ENCODE results near the gene NEU3. TPM values are rescaled to one million over a fixed set of nuclear protein-coding genes. Genes with fewer than 3 reads are reported as not detected.
"Not testable (repeated sequence)": the region's sequence is repeated elsewhere in the genome, so short reads cannot be mapped to it uniquely, and the experiment has no call there.

The NEU3 gene
- total and polyA plus RNA-seq, 8 donors: 3.1 to 7.2 (median 4.1) TPM

GRCh38 chr11:75041263-75041662 is 52.5 kb downstream of the NEU3 start:
- no peak overlapping the region for H3K27ac ChIP-seq
- 92 to 94% methylated on average over 2 of the region's 2 CpGs for WGBS, 2 donors
- no peaks in the 10 kb centered on the region for H3K4me1 ChIP-seq
- intact Hi-C loops (cut with DNase I): no loop called here
- FAIRE-seq (no peak), DNase-seq (no peak), ATAC-seq (no peak)
- H3K36me3 ChIP-seq: no peaks in the 10 kb centered on the region
- no peak overlapping the region for H3K4me3 ChIP-seq
- TF ChIP-seq CTCF (IDR thresholded peaks at IDR 0.05): no peak
- H3K9me3 ChIP-seq: no peaks in the 10 kb centered on the region
- no peaks in the 10 kb centered on the region for H3K27me3 ChIP-seq

- H3K27ac ChIP-seq; H3K9me3 ChIP-seq; H3K36me3 ChIP-seq; DNase-seq; ATAC-seq; intact Hi-C loops (cut with DNase I); H3K27me3 ChIP-seq; H3K4me1 ChIP-seq; H3K4me3 ChIP-seq; FAIRE-seq: not testable (repeated sequence)
- 52 to 71% methylated on average over 3 of the region's 3 CpGs for WGBS, 2 donors
Observed at GRCh38 chr11:75041821-75042220, 53.1 kb downstream of the NEU3 start.

- H3K4me1 ChIP-seq; H3K9me3 ChIP-seq; H3K27ac ChIP-seq; ATAC-seq; H3K4me3 ChIP-seq; DNase-seq; H3K36me3 ChIP-seq; H3K27me3 ChIP-seq; FAIRE-seq; intact Hi-C loops (cut with DNase I): not testable (repeated sequence)
- WGBS, 2 donors: 79 to 85% methylated on average over 15 of the region's 15 CpGs
Observed at GRCh38 chr11:75044381-75045170, 55.8 kb downstream of the NEU3 start.

GRCh38 chr11:75046668-75047067 is 57.9 kb downstream of the NEU3 start:
- DNase-seq; FAIRE-seq; H3K4me3 ChIP-seq; H3K27me3 ChIP-seq; intact Hi-C loops (cut with DNase I); H3K27ac ChIP-seq; H3K9me3 ChIP-seq; H3K4me1 ChIP-seq; ATAC-seq; H3K36me3 ChIP-seq: not testable (repeated sequence)
- WGBS, 2 donors: 60 to 69% methylated on average over 5 of the region's 5 CpGs

GRCh38 chr11:75047191-75047590 is 58.5 kb downstream of the NEU3 start:
- no peak for DNase-seq
- FAIRE-seq: no peak
- Histone ChIP-seq H3K9me3 (no peaks in the 10 kb centered on the region), H3K27me3 (no peaks in the 10 kb centered on the region), H3K36me3 (no peaks in the 10 kb centered on the region), H3K27ac (no peak overlapping the region), H3K4me1 (peaks cover 0 to 9% (median 0%) of the 10 kb centered on the region in 3 donors), H3K4me3 (no peak overlapping the region)
- WGBS, 2 donors: 90 to 92% methylated on average over 4 of the region's 4 CpGs
- TF ChIP-seq CTCF (IDR thresholded peaks at IDR 0.05): no peak
- ATAC-seq: no peak
- intact Hi-C loops (cut with DNase I): no loop called here

GRCh38 chr11:75049501-75050266 is 61.0 kb downstream of the NEU3 start:
- H3K9me3 ChIP-seq; H3K36me3 ChIP-seq; intact Hi-C loops (cut with DNase I); H3K4me3 ChIP-seq; DNase-seq; FAIRE-seq; H3K27me3 ChIP-seq; H3K4me1 ChIP-seq; ATAC-seq: not testable (repeated sequence)
- 57 to 60% methylated on average over 8 of the region's 8 CpGs for WGBS, 2 donors
- H3K27ac ChIP-seq: peak overlapping the region in 2 of 4 donors; percentile 34 to 61
